Iris pigment epithelial cell (primary cell): Measurements from ENCODE around the gene HCRTR1.
A peak's percentile ranks its signal among the peaks of the same experiment; 100 is the strongest.

ENCODE experiments used
- DNase-seq: peaks from one replicate; pipeline ENCODE4 v3.0.0-alpha.2; 2011; ENCODE audit warnings: low read depth

HCRTR1 gene

DNA sequence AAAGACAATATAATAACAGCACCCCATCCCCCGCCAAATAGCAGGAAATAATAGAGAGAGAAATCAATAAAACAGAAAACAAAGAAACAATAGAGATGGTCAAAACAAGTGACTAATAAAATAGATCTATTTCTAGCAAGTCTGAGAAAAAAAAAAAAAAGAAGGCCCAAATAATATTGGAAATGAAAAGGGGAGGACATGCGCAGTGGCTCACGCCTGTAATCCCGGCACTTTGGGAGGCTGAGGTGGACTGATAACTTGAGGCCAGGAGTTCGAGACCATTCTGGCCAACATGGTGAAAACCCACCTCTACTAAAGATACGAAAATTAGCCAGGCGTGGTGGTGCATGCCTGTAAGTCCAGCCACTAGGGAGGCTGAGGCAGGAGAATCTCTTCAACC is 18.5 kb upstream of the HCRTR1 start:
- no peak for DNase-seq

DNA sequence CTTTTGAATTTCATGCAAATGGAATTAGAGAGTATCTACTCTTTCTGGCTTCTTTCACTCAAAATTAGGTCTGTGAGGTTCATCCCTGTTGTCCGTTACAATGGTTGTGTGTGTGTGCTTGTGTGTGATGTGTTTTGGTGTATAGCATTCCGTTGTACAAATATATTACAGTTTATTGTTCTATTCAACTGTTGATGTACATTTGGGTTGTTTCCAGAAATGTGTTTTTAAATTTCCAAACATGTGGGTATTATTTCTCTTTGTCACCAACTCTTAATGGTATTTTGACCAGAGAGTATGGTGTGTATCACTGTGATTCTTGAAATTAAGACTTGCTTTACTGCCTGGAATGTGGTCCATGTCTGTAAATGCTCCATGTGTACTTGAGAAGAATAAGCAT is 16.8 kb upstream of the HCRTR1 start:
- DNase-seq = no peak

DNA sequence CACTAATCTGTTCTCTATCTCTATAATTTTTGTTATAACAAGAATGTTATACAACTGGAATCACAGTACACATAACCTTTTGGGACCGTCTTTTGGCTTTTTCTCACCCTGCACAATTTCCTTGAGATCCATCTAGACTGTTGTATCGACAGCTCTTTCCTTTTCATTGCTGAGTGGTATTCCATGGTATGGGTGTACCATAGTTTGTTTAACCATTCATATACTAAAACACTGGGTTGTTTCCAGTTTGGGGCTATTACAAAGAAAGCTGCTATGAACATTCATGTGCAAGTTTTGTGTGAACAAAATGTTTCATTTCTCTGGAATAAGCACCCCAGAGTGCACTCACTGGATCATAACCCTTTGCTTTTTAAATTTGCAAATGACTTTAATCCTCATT is 15.4 kb upstream of the HCRTR1 start:
- no peak for DNase-seq

DNA sequence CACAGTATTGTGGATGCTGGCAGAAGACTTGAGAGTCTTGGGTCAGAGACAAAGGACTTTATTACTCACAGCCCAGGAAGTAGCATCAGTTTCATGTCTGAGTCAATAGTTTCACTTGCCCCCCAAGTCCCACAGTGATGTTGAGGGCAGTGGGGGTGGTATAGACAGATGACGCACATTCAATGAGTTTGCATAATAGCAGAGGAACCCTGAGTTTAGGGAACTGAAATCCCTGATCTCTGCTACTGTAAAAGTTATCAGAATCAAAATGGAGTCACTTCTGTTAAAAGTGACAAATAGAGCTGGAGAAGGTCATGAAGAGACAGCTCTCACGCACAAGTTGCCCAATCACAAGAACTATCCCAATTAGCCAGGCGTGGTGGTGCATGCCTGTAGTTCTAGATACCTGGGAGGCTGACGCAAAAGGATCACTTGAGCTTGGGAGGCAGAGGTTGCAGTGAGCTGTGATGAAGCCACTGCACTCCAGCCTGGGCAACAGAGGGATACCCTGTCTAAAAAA is 11.5 kb upstream of the HCRTR1 start:
- peak; percentile 90 for DNase-seq

- DNase-seq = no peak
These were observed 10.1 kb upstream of the HCRTR1 start for GRCh38 chr1:31607360-31607759.

- DNase-seq = no peak
These were observed 7.9 kb upstream of the HCRTR1 start for GRCh38 chr1:31609514-31610118.

DNA sequence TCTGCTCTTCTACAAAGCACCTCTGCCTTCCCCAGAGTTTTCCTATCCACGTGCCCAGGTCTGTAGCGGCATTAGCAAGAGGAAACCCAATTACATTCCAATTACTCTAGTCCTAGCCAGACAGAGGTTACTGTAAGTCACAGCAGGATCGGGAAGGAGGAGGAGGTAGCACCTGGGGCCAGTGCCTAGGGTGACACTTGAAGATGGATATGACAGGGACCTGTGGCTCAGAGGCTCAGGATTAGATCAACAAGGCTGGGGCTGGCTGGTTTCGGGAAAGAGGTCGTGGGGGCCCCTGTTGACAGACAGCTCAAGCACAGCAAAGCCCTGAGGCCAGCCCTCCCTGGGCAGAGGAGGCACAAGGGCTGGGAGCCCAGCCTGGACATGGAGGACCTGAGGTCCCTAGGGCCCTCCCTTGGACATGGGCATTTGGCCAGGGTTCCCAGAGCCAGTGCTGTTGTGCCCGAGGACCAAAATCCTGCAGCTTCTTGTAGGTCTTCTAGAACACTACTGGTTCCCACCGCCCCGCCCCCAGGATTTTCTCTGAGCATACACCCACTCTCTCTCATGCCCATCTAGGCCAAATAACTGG is 3.0 kb upstream of the HCRTR1 start:
- DNase-seq = no peak

- no peak for DNase-seq
These were observed 2.1 kb upstream of the HCRTR1 start for GRCh38 chr1:31615414-31615813.

DNA sequence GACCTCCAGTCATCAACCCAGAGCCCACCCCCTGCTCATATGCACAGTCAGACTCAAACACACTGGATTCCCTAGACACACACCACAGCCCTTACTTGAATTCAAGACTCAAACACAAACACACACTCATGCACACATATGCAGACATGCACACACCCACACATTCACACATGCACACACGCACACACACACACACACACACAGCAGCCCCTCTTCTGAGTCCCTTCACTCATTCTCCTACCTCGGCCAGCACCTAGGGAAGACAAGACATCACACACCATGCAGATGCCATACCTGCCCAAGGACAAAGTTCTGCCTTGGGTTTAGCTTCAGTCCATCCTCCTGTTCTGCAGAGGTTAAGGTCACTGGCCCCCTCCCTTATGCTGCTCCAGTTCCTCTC is 1.6 kb upstream of the HCRTR1 start:
- no peak for DNase-seq

GRCh38 chr1:31617916-31618746 is 642 bp downstream of the HCRTR1 start:
- DNase-seq = peak; percentile 37

DNA sequence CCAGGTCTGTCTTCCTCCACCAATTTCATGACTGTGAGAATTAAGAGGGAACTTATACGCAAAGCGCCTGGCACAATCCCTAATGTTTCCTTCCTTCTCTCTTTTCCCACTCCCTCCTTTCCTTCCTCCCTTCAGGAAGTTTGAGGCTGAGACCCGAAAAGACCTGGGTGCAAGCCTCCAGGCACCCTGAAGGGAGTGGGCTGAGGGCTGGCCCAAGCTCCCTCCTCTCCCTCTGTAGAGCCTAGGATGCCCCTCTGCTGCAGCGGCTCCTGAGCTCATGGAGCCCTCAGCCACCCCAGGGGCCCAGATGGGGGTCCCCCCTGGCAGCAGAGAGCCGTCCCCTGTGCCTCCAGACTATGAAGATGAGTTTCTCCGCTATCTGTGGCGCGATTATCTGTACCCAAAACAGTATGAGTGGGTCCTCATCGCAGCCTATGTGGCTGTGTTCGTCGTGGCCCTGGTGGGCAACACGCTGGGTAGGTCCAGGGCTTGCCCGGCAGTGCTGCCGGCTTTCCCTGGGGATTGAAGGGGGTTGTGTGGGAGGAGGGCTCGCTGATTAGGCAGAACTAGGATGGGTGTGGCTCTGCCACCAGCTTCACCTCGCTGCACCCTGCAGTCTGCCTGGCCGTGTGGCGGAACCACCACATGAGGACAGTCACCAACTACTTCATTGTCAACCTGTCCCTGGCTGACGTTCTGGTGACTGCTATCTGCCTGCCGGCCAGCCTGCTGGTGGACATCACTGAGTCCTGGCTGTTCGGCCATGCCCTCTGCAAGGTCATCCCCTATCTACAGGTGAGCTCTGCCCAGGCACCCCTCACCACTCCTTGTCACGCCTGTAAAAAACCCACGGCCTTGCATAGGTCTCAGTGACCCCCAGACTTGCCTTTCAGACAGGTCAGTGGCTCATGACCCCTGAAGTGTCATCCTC is 1.7 kb downstream of the HCRTR1 start:
- no peak for DNase-seq

- no peak for DNase-seq
These were observed 3.4 kb downstream of the HCRTR1 start for GRCh38 chr1:31620631-31621497.

- no peak for DNase-seq
These were observed 4.0 kb downstream of the HCRTR1 start for GRCh38 chr1:31621498-31621820.

DNA sequence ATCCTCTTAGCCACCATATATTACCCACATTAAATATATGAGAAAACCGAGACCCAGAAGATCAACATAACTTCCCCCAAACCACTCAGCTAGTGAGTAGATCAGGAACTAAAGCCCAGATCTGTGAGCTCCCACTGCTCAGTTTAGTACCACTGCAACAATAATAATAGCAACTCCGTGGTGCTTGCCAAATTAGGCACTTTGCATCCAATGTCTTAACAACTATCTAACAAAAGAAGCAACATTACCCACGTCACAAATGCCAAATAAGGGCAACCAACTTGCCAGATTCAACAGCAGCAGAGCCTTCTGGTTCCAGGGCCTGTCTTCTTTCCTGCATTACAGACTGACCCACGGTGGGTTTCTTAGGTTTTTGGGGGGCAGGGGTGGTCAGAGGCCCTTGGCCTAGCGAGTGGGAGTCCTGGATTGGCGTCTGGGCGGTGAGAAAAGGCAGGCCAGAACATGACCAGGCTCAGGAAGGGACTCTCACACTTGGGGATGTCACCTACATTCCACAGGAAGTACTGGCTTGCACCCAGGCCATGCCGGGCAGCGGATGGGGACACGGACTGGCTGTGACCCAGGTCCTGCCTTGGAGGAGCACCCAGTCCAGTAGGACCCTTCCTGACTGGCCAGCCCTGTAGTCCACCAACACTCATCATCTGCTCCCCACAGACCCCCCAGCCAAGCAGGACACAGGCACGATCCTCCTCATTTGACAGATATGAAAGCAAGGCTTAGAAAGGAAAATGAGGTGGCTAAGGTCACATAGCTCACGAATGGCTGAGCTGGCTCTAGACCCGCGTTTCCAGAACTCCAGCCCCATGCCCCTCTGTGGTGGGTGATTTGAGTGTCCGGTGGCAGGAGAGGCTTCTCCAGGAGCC is 4.6 kb downstream of the HCRTR1 start:
- DNase-seq = no peak

- DNase-seq = no peak
These were observed 5.9 kb downstream of the HCRTR1 start for GRCh38 chr1:31623365-31623764.

DNA sequence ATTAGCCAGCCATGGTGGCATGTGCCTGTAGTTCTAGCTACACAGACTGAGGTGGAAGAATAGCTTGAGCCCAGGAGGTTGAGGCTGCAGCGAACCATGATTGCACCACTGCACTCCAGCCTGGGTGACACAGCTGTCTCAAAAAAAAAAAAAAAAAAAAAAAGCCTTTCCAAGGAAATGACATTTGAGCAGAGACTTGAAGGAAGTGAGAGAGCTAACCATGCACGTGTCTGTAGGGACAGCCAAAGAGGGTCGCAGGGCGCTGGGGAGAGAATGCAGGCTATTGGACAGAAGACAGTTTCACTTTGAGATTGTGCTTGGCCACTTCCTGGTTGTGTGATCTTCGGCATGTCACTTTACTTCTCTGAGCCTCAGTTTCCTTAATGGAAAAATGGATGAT is 6.8 kb downstream of the HCRTR1 start:
- DNase-seq = no peak

DNA sequence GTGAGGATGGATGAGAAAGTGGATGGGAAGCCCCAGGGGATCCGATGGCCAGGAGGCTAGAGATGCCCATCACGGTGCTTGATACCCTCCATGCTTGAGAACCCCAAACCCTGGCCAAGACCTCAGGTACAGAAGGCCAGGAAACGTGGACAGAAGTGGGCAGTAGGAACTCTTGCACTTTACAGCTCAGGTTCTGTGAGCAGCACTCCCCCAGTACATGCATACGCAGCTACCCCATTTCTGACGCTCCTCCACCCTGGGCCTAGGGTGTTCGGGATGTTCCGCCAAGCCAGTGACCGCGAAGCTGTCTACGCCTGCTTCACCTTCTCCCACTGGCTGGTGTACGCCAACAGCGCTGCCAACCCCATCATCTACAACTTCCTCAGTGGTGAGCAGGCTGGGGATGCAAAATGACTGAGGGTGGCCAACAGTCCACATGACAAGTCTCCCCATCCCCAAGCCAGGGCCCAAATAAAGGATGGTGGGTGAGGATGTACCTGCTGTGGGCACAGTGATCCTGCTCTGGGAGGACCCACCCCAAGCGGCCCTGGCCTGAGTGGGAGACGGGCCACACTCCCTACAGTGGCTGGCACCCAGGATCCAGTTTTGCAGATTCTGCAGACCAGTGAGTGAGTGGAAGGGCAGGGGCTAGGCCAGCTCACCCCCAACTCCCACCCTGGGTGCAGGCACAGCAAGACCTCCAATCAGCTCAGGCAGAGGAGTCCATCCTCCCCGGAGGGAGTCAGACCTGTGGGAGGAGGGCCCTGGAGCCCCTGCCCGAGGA is 7.4 kb downstream of the HCRTR1 start:
- DNase-seq = no peak

DNA sequence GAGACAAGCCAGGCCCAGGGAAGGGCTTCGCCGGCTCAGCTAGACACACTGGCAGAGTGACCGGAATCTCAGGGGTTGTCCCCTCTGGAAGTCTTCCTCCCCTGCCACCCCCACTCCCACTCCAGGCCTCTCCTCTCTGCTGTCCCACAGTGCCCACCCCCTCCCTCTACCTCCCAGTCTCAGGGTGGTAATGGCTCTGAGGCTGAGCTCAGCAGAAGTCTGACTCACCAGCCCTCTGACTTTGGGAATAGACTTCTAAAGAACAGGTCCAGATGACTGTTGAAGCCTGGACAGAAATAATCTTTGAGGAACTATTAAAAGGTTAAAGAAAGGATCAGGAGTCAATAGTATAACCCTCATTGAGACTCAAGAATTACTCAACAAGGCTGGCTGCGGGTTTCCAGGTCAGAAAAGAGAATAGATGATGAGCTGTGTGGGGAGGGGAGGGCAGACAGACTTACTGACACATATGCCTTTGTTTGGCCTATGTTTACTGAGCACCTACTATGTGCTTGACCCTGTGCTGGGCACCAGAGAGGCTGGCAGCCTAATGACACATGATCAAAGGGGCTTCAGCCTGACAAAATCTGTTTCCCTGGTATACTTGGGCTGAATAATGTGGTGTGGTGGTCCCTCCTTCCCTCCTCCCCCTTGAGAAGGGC is 8.2 kb downstream of the HCRTR1 start:
- DNase-seq = peak; percentile 69
